ENCODE results near the gene TRIML1.

GRCh38 chr4:188127214-188127874 is 11.9 kb upstream of the TRIML1 start:
- no peak for TF ChIP-seq EZH2 (IDR thresholded peaks at IDR 0.05; ENCODE audit: insufficient read depth, poor library complexity, severe bottlenecking)
- TF ChIP-seq EZH2phosphoT487 (IDR thresholded peaks at IDR 0.05; ENCODE audit: insufficient read depth, low read depth), result no peak
